CD4-positive, alpha-beta T cell treated with Interleukin-6 at 100 ng/mL for 8 hours (primary cell): ENCODE measurements around the gene ABHD4.
"Not testable (repeated sequence)": the region's sequence is repeated elsewhere in the genome, so short reads cannot be mapped to it uniquely, and the experiment has no call there.

ENCODE experiments used
- DNase-seq: peaks from one replicate; pipeline ENCODE4 v3.0.0-alpha.2; 2020; ENCODE audit warnings: mixed read lengths, low spot score

ABHD4 gene

GRCh38 chr14:22589096-22589839 is 8.8 kb upstream of the ABHD4 start, which contains the start of gene DAD1:
TSS of gene DAD1 (minus strand) at chr14:22589224. CDS start at chr14:22589157, 67 bp downstream.
- peak; percentile 99 for DNase-seq

GRCh38 chr14:22593189-22593588 is 4.9 kb upstream of the ABHD4 start:
- no peak for DNase-seq

GRCh38 chr14:22593601-22594000 is 4.5 kb upstream of the ABHD4 start:
- no peak for DNase-seq

- DNase-seq: no peak
Measured at GRCh38 chr14:22594156-22594716, 3.9 kb upstream of the ABHD4 start.

- DNase-seq: no peak
Measured at GRCh38 chr14:22596354-22596879, 1.7 kb upstream of the ABHD4 start.

GRCh38 chr14:22597265-22597664 is 835 bp upstream of the ABHD4 start:
- DNase-seq: no peak

- no peak for DNase-seq
Measured at GRCh38 chr14:22597771-22598098, 365 bp upstream of the ABHD4 start.

- DNase-seq: peak; percentile 19
Measured at GRCh38 chr14:22598896-22599244, 770 bp downstream of the ABHD4 start.

- DNase-seq: no peak
Measured at GRCh38 chr14:22599349-22599748, 1.2 kb downstream of the ABHD4 start.

GRCh38 chr14:22600027-22600426 is 1.9 kb downstream of the ABHD4 start:
- DNase-seq: no peak

GRCh38 chr14:22601456-22601855 is 3.4 kb downstream of the ABHD4 start:
- DNase-seq: no peak

- DNase-seq: no peak
Measured at GRCh38 chr14:22601996-22602395, 3.9 kb downstream of the ABHD4 start.

- no peak for DNase-seq
Measured at GRCh38 chr14:22602862-22603261, 4.8 kb downstream of the ABHD4 start.

- DNase-seq: no peak
Measured at GRCh38 chr14:22606380-22606779, 8.3 kb downstream of the ABHD4 start.

GRCh38 chr14:22607291-22607690 is 9.2 kb downstream of the ABHD4 start:
- no peak for DNase-seq

GRCh38 chr14:22610931-22611330 is 12.8 kb downstream of the ABHD4 start:
- no peak for DNase-seq

GRCh38 chr14:22613106-22613695 is 15.1 kb downstream of the ABHD4 start:
- DNase-seq: no peak

- DNase-seq: no peak
Measured at GRCh38 chr14:22613736-22614239, 15.7 kb downstream of the ABHD4 start.

GRCh38 chr14:22614240-22614799 is 16.2 kb downstream of the ABHD4 start:
- DNase-seq: no peak

GRCh38 chr14:22615765-22616164 is 17.7 kb downstream of the ABHD4 start:
- not testable (repeated sequence) for DNase-seq

- no peak for DNase-seq
Measured at GRCh38 chr14:22622255-22622654, 24.2 kb downstream of the ABHD4 start.

GRCh38 chr14:22623047-22623446 is 24.9 kb downstream of the ABHD4 start:
- no peak for DNase-seq

GRCh38 chr14:22626590-22626989 is 28.5 kb downstream of the ABHD4 start:
- no peak for DNase-seq
